Coronary artery (tissue), 2 donors: ENCODE measurements around the gene EFCAB6.

Experiments used
- DNase-seq: peaks from one replicate; pipeline ENCODE4 v3.0.0-alpha.2; 2017; ENCODE audit warnings: low spot score
- H3K27ac ChIP-seq, 2 donors: fragments of 200-600 bp; sonication (generic); one replicate each; pipeline ENCODE4 v1.5.1; 2016 to 2019
- H3K4me3 ChIP-seq: fragments of 200-600 bp; sonication (generic); 2 replicates; pipeline ENCODE4 v1.5.1; 2016; ENCODE audit warnings: mild to moderate bottlenecking, moderate library complexity
- CTCF ChIP-seq: fragments of 200-600 bp; sonication (generic); IDR thresholded peaks from one replicate; pipeline ENCODE4 v1.5.1; 2019; ENCODE audit warnings: antibody characterized with exemption

EFCAB6 gene

GRCh38 chr22:43497956-43498855, 313.9 kb downstream of the EFCAB6 start:
- no peak for TF ChIP-seq CTCF
- Histone ChIP-seq H3K27ac (no peak overlapping the region), H3K4me3 (no peak overlapping the region)
- DNase-seq = no peak

- Histone ChIP-seq H3K27ac (no peak overlapping the region), H3K4me3 (no peak overlapping the region)
- DNase-seq = no peak
- no peak for TF ChIP-seq CTCF
Measured at GRCh38 chr22:43493297-43493696, 318.8 kb downstream of the EFCAB6 start.

GRCh38 chr22:43491737-43492136, 320.4 kb downstream of the EFCAB6 start:
- Histone ChIP-seq H3K27ac (no peak overlapping the region), H3K4me3 (no peak overlapping the region)
- no peak for DNase-seq
- no peak for TF ChIP-seq CTCF

- DNase-seq = no peak
- no peak overlapping the region for H3K4me3 ChIP-seq
- no peak for TF ChIP-seq CTCF
Measured at GRCh38 chr22:43491177-43491576, 320.9 kb downstream of the EFCAB6 start.

GRCh38 chr22:43490311-43490710, 321.8 kb downstream of the EFCAB6 start:
- Histone ChIP-seq H3K27ac (no peak overlapping the region), H3K4me3 (no peak overlapping the region)
- no peak for TF ChIP-seq CTCF
- no peak for DNase-seq

More at GRCh38 chr22:43491177-43491576, 320.9 kb downstream of the EFCAB6 start:
- H3K27ac ChIP-seq = no peak overlapping the region

GRCh38 chr22:43488937-43489336, 323.2 kb downstream of the EFCAB6 start:
- no peak for DNase-seq
- no peak for TF ChIP-seq CTCF
- Histone ChIP-seq H3K4me3 (no peak overlapping the region), H3K27ac (no peak overlapping the region)
